GM18858 (cell line): ENCODE data around the gene GLI3.

ENCODE experiments used
- ATAC-seq: cut with Tn5 transposase; IDR thresholded peaks from one replicate; pipeline ENCODE4 v1.9.1; 2021; ENCODE audit not compliant: unreplicated experiment

The GLI3 gene

GRCh38 chr7:42144604-42145003, 92.4 kb downstream of the GLI3 start:
- ATAC-seq, result no peak

- no peak for ATAC-seq
These were observed 93.1 kb downstream of the GLI3 start for GRCh38 chr7:42143711-42144600.

- no peak for ATAC-seq
These were observed 94.9 kb downstream of the GLI3 start for GRCh38 chr7:42142089-42142488.

GRCh38 chr7:42139751-42140150, 97.3 kb downstream of the GLI3 start:
- ATAC-seq, result no peak

GRCh38 chr7:42138691-42139090, 98.3 kb downstream of the GLI3 start:
- no peak for ATAC-seq

GRCh38 chr7:42137941-42138340, 99.1 kb downstream of the GLI3 start:
- no peak for ATAC-seq

GRCh38 chr7:42137431-42137830, 99.6 kb downstream of the GLI3 start:
- ATAC-seq, result no peak

GRCh38 chr7:42135728-42136127, 101.3 kb downstream of the GLI3 start:
- ATAC-seq, result no peak

- ATAC-seq, result no peak
These were observed 102.6 kb downstream of the GLI3 start for GRCh38 chr7:42134276-42134876.

GRCh38 chr7:42133321-42133720, 103.7 kb downstream of the GLI3 start:
- no peak for ATAC-seq

- ATAC-seq, result no peak
These were observed 108.3 kb downstream of the GLI3 start for GRCh38 chr7:42128703-42129102.

- no peak for ATAC-seq
These were observed 109.8 kb downstream of the GLI3 start for GRCh38 chr7:42127232-42127622.

GRCh38 chr7:42126475-42127231, 110.4 kb downstream of the GLI3 start:
- no peak for ATAC-seq

GRCh38 chr7:42125321-42125720, 111.7 kb downstream of the GLI3 start:
- no peak for ATAC-seq

- ATAC-seq, result no peak
These were observed 113.3 kb downstream of the GLI3 start for GRCh38 chr7:42123716-42124115.

GRCh38 chr7:42120191-42120590, 116.8 kb downstream of the GLI3 start:
- no peak for ATAC-seq

- no peak for ATAC-seq
These were observed 119.8 kb downstream of the GLI3 start for GRCh38 chr7:42117201-42117600.

GRCh38 chr7:42115795-42116194, 121.2 kb downstream of the GLI3 start:
- no peak for ATAC-seq

- no peak for ATAC-seq
These were observed 126.7 kb downstream of the GLI3 start for GRCh38 chr7:42110333-42110732.

GRCh38 chr7:42108803-42109528, 128.0 kb downstream of the GLI3 start:
- ATAC-seq, result no peak
